GM12878 (cell line): Measurements from ENCODE around the gene SZRD1.

Source experiments
- BHLHE40 ChIP-seq, 2 experiments: fragments of 450-650 bp in 1 of 2; IDR thresholded peaks; 2 replicates each; pipeline ENCODE4 v1.6.1; 2011 to 2017; ENCODE audit warnings: low read depth in 2 of 2, borderline replicate concordance in 1 of 2, improper control_type of control experiment in 1 of 2, low read length in 1 of 2, mild to moderate bottlenecking in 1 of 2
- CEBPB ChIP-seq, 2 experiments: fragments of 150-350 bp in 1 of 2; IDR thresholded peaks; 2 replicates each; pipeline ENCODE4 v1.6.1; 2012 to 2014; ENCODE audit warnings: low read depth in 2 of 2, low read length in 2 of 2, borderline replicate concordance in 1 of 2, inconsistent platforms in 1 of 2
- CHD4 ChIP-seq: fragments of 200-600 bp; sonication (generic); IDR thresholded peaks from 2 replicates; pipeline ENCODE4 v1.6.1; 2016; ENCODE audit warnings: mild to moderate bottlenecking
- CTCF ChIP-seq, 3 experiments: IDR thresholded peaks in 2 of 3; conservative IDR thresholded peaks in 1 of 3; 2 replicates each; pipeline ENCODE4 v1.5.1; 2011; ENCODE audit warnings: low read depth in 3 of 3, low read length in 3 of 3, mild to moderate bottlenecking in 3 of 3, control low read depth in 2 of 3, moderate library complexity in 2 of 3, inconsistent platforms in 1 of 3, mixed read lengths in 1 of 3; ENCODE audit not compliant: control insufficient read depth in 2 of 3, insufficient read depth in 1 of 3; ENCODE audit errors: extremely low read depth in 1 of 3
- EP300 ChIP-seq, 2 experiments: fragments of 150-350 bp in 1 of 2; IDR thresholded peaks; 2 replicates each; pipeline ENCODE4 v1.6.1; 2011 to 2012; ENCODE audit warnings: low read depth in 2 of 2, low read length in 2 of 2, borderline replicate concordance in 1 of 2, improper control_type of control experiment in 1 of 2, inconsistent platforms in 1 of 2; ENCODE audit not compliant: control insufficient read depth in 1 of 2
- MTA3 ChIP-seq: IDR thresholded peaks from 2 replicates; pipeline ENCODE4 v1.6.1; 2012; ENCODE audit warnings: low read length, inconsistent platforms, borderline replicate concordance
- NFYB ChIP-seq: IDR thresholded peaks from 2 replicates; pipeline ENCODE4 v1.6.1; 2011; ENCODE audit warnings: low read depth, mild to moderate bottlenecking, low read length, improper control_type of control experiment, moderate library complexity; ENCODE audit not compliant: insufficient read depth
- NR2C1 ChIP-seq: fragments of 450-650 bp; IDR thresholded peaks from 2 replicates; pipeline ENCODE4 v1.6.1; 2017; ENCODE audit warnings: antibody characterized with exemption, mild to moderate bottlenecking, moderate library complexity
- PBX3 ChIP-seq: IDR thresholded peaks from 2 replicates; pipeline ENCODE4 v1.6.1; 2011; ENCODE audit warnings: mild to moderate bottlenecking, low read depth, low read length, moderate library complexity; ENCODE audit not compliant: insufficient replicate concordance
- TAF1 ChIP-seq: IDR thresholded peaks from 2 replicates; pipeline ENCODE4 v1.6.1; 2011; ENCODE audit warnings: mild to moderate bottlenecking, low read depth, low read length, borderline replicate concordance
- TCF7 ChIP-seq: IDR thresholded peaks from 2 replicates; pipeline ENCODE4 v1.6.1; 2014; ENCODE audit warnings: antibody characterized with exemption, borderline replicate concordance
- ZBTB40 ChIP-seq: fragments of 450-650 bp; IDR thresholded peaks from 2 replicates; pipeline ENCODE4 v1.6.1; 2016; ENCODE audit warnings: mild to moderate bottlenecking, moderate library complexity, borderline replicate concordance
- ZNF274 ChIP-seq: IDR thresholded peaks from one replicate; pipeline ENCODE4 v1.8.0; 2011; ENCODE audit not compliant: insufficient read length, insufficient read depth
- TF ChIP-seq, protein P1 (sequence below): IDR thresholded peaks from 2 replicates; pipeline ENCODE4 v1.6.1; 2012; ENCODE audit warnings: low read depth, low read length, improper control_type of control experiment

- TF ChIP-seq TCF7 (no peak), CHD4 (no peak), NFYB (no peak), CEBPB (IDR thresholded peaks at IDR 0.05; ENCODE audit: borderline replicate concordance in 1 of 2, low read depth in 2 of 2, low read length in 2 of 2) (no peak), ZBTB40 (no peak), CTCF (IDR thresholded peaks at IDR 0.05 in 2 of 3, conservative IDR thresholded peaks at IDR 0.05 in 1 of 3; ENCODE audit: control insufficient read depth in 2 of 3, extremely low read depth in 1 of 3, insufficient read depth in 1 of 3, low read depth in 3 of 3, low read length in 3 of 3) (no peak), ZNF274 (no peak), EP300 (IDR thresholded peaks at IDR 0.05; ENCODE audit: borderline replicate concordance in 1 of 2, control insufficient read depth in 1 of 2, low read depth in 2 of 2, low read length in 2 of 2) (no peak), MTA3 (no peak), TAF1 (no peak), NR2C1 (no peak), PBX3 (no peak), BHLHE40 (IDR thresholded peaks at IDR 0.05; ENCODE audit: borderline replicate concordance in 1 of 2, low read depth in 2 of 2, low read length in 1 of 2) (no peak)
- TF ChIP-seq, protein P1, sequence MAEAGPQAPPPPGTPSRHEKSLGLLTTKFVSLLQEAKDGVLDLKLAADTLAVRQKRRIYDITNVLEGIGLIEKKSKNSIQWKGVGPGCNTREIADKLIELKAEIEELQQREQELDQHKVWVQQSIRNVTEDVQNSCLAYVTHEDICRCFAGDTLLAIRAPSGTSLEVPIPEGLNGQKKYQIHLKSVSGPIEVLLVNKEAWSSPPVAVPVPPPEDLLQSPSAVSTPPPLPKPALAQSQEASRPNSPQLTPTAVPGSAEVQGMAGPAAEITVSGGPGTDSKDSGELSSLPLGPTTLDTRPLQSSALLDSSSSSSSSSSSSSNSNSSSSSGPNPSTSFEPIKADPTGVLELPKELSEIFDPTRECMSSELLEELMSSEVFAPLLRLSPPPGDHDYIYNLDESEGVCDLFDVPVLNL = no peak
Measured at GRCh38 chr1:16406868-16407267, 39.8 kb downstream of the SZRD1 start.
